Daoy (cell line): Measurements from ENCODE around the gene BMERB1. TPM values are rescaled to one million over a fixed set of nuclear protein-coding genes. Genes with fewer than 3 reads are reported as not detected.
"Not testable (repeated sequence)": the region's sequence is repeated elsewhere in the genome, so short reads cannot be mapped to it uniquely, and the experiment has no call there.

Source experiments
- DNase-seq: peaks from one replicate; pipeline ENCODE4 v3.0.0-alpha.2; 2015; ENCODE audit warnings: low read depth
- total RNA-seq: library from RNA; depleted of rRNA; stranded (reverse); fragments of >200 nt; shearing (Covaris generic); gene quantifications from 2 replicates; pipeline ENCODE4 v1.2.3, GENCODE V29; 2014

The BMERB1 gene
- total RNA-seq, 1 experiment from 2014 or later = 64.1 TPM

- DNase-seq = no peak
Measured at GRCh38 chr16:15593235-15593634, 158.8 kb downstream of the BMERB1 start.

GRCh38 chr16:15594711-15595320 lies 160.4 kb downstream of the BMERB1 start:
- DNase-seq = no peak

- no peak for DNase-seq
Measured at GRCh38 chr16:15597135-15597534, 162.7 kb downstream of the BMERB1 start.

GRCh38 chr16:15597822-15598647 lies 163.6 kb downstream of the BMERB1 start:
- no peak for DNase-seq

- no peak for DNase-seq
Measured at GRCh38 chr16:15598648-15599190, 164.3 kb downstream of the BMERB1 start.

GRCh38 chr16:15599303-15600070 lies 165.1 kb downstream of the BMERB1 start:
- DNase-seq = no peak

GRCh38 chr16:15601212-15601879 lies 167.0 kb downstream of the BMERB1 start:
- DNase-seq = no peak

- no peak for DNase-seq
Measured at GRCh38 chr16:15602285-15603044, 168.1 kb downstream of the BMERB1 start.

GRCh38 chr16:15604460-15605440 lies 170.4 kb downstream of the BMERB1 start:
- no peak for DNase-seq

GRCh38 chr16:15605839-15606517 lies 171.6 kb downstream of the BMERB1 start:
- DNase-seq = no peak

- DNase-seq = no peak
Measured at GRCh38 chr16:15606518-15607220, 172.3 kb downstream of the BMERB1 start.

- not testable (repeated sequence) for DNase-seq
Measured at GRCh38 chr16:15607221-15607699, 172.9 kb downstream of the BMERB1 start.

- DNase-seq = no peak
Measured at GRCh38 chr16:15607700-15608396, 173.5 kb downstream of the BMERB1 start.

- no peak for DNase-seq
Measured at GRCh38 chr16:15608398-15609285, 174.3 kb downstream of the BMERB1 start.

- DNase-seq = no peak
Measured at GRCh38 chr16:15609286-15609649, 174.9 kb downstream of the BMERB1 start.

GRCh38 chr16:15610369-15610871 lies 176.0 kb downstream of the BMERB1 start:
- no peak for DNase-seq
